Left colon (tissue), 2 donors: ENCODE data around the gene MAPT. TPM values are rescaled to one million over a fixed set of nuclear protein-coding genes. Genes with fewer than 3 reads are reported as not detected.
A peak's percentile ranks its signal among the peaks of the same experiment; 100 is the strongest.

Source experiments
- ATAC-seq: fragments of 200-7000 bp; cut with Tn5 transposase; one replicate; pipeline ENCODE4 v1.9.1; 2020; ENCODE audit warnings: mild to moderate bottlenecking, moderate library complexity
- DNase-seq, 2 donors: peaks; one replicate each; pipeline ENCODE4 v3.0.0-alpha.2; 2020
- intact Hi-C, 2 donors: fragments of 100-400 bp; cut with DNase I in 1 of 2; cut with micrococcal nuclease in 1 of 2; formaldehyde crosslinking; loops; one replicate each; pipeline versions ENCODE4 v1.11.2 to v1.14.0; 2022; cut with DNase I, micrococcal nuclease
- total RNA-seq, 2 donors: library from RNA; stranded (reverse); fragmentation: NEBNext Ultra II Directional; extraction: Animal tissue kit (Norgen Biotek cat#: 25700); gene quantifications; one replicate each; pipeline ENCODE4 v1.2.1, GENCODE V29; 2021
- donor health status: DM: no; HTN: no; CAD: no.
- donor health status: DM: yes; HTN: yes; CAD: no.

MAPT gene
- total RNA-seq, 2 donors from 2014 or later: 0.64 to 2.5 TPM

DNA sequence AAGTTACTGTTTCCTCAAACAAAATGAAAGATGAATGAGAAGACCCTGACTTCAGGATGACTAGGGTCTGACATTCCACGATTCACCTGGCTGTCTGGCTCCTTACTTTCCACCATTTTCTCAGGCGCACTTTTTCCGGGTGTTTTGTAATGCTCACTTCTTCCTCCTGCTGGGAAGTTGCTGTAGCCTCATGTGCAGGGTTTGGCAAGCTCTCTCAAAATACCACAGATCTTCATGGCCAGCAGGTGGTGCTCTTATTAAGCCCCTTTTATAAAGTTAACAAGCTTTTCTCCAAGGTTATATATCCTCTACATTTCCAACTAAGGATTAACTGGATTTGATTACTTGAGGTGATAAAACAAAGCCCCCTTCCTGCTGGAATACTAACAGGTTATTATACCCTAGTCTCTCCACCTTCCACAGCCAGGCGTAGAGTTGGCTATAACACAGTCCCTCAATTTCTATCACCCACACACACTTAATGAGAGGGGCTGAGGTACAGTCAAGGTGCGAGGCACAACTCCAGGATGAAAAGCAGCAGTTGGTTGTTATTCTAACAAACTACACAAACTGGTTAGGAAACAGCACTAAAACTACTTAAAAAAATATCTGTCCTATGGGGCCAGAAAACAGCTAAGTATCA, 150.1 kb downstream of the MAPT start:
- DNase-seq (peak; percentile 81), ATAC-seq (peak; percentile 80)
- intact Hi-C loops: loop anchor here in 1 of 2 donors (5.0 kb wide), 1 partner anchor 148 kb away; the partner anchor contains the start of gene KANSL1

DNA sequence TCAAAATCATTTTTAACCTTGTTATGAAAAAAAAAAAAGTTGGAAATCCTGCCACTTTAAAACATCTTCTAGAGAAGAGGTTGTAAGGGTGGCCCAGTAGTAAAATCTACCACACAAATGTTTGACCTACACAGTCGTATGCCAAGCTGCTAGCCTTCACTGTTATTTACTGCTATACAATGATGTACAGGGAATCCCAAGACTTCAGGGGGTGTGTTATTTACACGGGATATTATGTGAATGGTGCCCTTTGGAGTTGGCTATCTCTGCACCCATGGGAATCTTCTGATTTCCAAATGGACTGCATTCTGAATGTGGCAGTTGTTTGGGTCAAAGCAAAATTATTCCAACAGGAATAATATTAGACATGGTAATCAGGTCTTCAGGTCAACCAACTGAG, 150.6 kb downstream of the MAPT start:
- DNase-seq: no peak
- no peak for ATAC-seq
- intact Hi-C loops: loop anchor here in 1 of 2 donors (5.0 kb wide), 2 partner anchors 147 to 167 kb away; partner anchors contain the start of gene KANSL1

DNA sequence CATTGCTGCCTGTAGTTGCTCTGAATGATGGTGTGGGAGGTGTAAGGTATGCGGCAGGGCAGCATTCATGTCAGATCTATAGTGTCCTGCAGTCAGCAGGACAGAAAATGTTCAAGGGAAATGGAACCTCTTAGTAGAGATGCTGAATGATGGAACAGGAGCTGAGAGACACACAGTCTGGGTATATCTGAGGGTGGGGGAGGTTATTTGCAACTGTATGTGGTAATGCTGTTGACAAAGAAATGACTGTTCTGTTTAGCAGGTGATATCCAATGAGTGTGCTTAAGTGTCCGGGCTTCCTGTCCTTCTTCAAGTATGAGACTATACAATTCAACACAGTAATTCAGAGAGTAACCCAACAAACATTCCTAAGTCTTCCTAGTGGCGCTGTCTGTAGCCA, 151.3 kb downstream of the MAPT start:
- no peak for ATAC-seq
- DNase-seq: no peak
- intact Hi-C loops: loop anchor here in 1 of 2 donors (5.0 kb wide), 1 partner anchor 167 kb away; no protein-coding TSS in a partner anchor

DNA sequence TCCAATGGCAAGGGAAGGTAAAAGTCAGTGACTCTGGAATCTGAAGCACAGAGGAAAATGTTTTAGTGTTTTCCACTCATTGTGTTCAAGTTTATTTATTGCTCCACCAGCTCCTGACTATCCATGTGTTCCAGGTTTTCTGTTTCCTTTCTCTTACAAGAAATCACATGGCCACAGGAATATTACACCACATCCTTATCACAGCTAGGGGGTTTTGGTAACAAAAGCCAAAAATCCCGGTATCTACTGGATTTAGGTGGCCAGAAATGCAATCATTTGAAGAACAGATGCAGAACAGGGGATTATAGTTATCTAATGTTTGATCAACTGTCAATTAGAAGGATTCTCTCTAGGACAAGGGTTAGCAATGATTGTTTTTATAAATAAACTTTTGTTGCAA, 152.6 kb downstream of the MAPT start:
- ATAC-seq: no peak
- intact Hi-C loops: loop anchor here in 1 of 2 donors (5.0 kb wide), 1 partner anchor 165 kb away; no protein-coding TSS in a partner anchor
- no peak for DNase-seq

DNA sequence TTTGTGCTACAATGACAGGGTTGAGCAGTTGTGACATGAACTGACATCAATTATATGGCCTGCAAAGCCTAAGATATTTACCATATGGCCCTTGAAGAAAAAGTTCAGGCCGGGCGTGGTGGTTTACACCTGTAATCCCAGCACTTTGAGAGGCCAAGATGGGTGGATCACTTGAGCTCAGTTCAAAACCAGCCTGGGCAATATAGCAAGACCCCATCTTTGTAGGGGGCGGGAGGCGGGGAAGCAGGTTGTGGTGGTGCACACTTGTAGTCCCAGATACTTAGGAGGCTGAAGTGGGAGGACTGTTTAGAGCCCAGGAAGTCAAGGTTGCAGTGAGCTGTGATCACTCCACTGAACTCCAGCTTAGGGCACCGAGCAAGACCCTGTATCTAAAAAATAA, 153.0 kb downstream of the MAPT start:
- DNase-seq (no peak), ATAC-seq (peak; percentile 23)
- intact Hi-C loops: loop anchor here in 1 of 2 donors (5.0 kb wide), 1 partner anchor 165 kb away; no protein-coding TSS in a partner anchor

DNA sequence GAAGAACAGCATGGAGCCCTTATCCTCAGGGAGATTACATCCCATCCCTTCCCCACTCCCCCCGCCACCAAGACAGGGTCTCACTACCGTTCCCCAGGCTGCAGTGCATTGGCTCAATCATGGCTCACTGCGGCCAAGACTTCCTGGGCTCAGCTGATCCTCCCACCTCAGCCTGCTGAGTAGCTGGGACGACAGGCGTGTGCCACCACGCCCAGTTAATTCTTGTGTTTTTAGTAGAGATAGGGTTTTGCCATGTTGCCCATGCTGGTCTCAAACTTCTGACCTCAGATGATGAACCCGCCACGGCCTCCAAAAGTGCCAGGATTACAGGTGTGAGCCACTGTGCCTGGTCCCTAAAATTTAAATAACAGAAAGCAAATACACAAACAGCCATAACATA, 153.5 kb downstream of the MAPT start:
- DNase-seq (no peak), ATAC-seq (no peak)
- intact Hi-C loops: loop anchor here in 1 of 2 donors (5.0 kb wide), 1 partner anchor 164 kb away; no protein-coding TSS in a partner anchor

DNA sequence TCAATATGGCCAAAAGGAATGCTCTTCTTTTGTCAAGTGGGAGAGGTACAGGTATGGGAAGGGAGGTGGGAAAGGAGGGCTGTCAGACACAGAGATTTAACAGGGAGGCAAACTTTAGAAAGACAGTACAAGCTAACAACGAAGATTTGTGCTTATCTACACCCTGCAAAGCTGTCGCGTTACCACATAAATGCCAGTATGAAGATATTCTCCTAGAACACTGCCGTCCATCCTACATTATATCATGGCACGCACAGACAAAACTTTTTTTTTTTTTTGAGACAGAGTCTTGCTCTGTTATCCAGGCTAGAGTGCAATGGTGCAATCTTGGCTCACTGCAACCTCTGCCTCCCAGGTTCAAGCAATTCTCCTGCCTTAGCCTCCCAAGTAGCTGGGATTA, 155.3 kb downstream of the MAPT start:
- DNase-seq (no peak), ATAC-seq (no peak)
- intact Hi-C loops: loop anchor here in 1 of 2 donors (5.0 kb wide), 1 partner anchor 163 kb away; no protein-coding TSS in a partner anchor

DNA sequence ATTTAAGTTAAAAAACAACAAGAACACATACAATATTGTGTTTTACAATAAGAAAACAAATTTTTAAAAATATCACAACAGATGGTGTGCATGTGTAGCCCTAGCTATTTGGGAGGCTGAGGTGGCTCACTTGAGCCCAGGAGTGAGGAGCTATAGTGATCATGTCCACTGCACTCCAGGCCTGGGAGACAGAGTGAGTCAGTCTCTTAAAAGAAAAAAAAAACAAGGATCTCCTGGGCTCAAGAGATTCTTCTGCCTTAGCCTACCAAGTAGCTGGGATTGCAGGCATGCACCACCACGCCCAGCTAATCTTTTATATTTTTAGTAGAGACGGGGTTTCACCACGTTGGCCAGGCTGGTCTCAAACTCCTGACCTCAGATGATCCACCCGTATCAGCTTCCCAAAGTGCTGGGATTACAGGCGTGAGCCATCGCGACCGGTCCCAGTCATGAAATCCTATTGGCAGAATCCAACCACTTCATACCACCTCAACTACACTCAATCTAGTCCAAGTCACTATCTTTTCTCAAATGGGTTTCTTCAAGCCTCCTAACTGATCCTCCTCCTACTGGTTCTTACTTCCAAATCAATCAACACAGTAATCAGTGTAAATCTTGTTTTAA, 159.7 kb downstream of the MAPT start:
- DNase-seq (no peak), ATAC-seq (no peak)
- intact Hi-C loops: no loop called here

DNA sequence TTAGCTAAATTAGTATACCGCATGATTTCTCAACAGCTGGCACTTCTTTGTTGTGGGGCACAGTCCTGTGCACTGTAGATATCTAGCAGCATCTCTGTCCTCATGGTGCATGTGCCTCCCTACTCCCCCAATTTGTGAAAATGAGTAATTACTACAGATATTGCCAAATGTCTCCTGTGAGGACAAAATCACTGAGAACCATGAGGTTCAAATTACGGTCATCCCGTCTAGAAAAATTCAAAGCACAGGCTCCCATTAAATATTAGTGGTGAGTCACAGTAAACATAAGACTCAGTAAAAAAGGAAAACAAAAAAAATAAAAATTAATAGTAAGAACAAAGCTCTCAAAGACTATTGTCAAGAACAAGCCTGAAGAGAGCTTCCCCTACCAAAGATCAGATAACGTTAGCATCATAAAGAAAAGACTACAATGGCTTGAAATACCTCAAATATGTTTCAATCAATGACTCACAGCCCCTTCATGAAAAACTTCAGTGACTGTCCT, 162.5 kb downstream of the MAPT start:
- intact Hi-C loops: no loop called here
- no peak for ATAC-seq
- no peak for DNase-seq

DNA sequence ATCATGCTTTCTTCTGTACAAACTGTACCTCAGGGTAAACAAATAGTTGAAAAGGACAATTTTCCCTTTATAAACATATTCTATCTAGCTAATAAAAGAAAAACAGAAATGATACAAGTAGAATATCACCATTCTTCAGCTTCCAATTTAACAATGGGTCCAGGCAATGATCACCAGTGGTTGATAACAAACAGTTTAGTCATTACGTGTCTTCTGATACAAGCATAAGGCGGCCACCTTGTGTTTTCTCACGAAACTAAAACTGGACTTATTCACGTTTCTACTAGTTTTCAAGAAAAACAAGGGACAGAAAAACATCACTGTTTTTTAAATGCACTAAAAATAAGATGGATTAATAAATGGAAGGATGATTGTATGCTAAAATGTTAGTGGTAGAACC, 163.0 kb downstream of the MAPT start:
- ATAC-seq (no peak), DNase-seq (no peak)

DNA sequence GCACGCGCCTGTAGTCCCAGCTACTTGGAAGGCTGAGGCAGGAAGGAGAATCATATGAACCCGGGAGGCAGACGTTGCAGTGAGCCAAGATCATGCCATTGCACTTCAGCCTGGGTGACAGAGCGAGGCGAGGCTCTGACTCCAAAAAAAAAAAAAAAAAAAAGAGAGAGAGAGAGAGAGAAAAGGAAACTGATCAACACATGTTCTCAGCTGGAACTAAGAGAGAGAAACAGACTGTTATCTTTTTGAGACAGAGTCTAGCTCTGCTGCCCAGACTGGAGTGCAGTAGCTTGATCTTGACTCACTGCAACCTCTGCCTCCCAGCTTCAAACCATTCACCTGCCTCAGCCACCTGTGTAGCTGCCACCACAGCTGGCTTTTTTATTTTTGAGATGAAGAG, 165.1 kb downstream of the MAPT start:
- intact Hi-C loops: no loop called here
- ATAC-seq: no peak
- no peak for DNase-seq

More for the DNA sequence above, 163.0 kb downstream of the MAPT start:
- intact Hi-C loops: no loop called here

DNA sequence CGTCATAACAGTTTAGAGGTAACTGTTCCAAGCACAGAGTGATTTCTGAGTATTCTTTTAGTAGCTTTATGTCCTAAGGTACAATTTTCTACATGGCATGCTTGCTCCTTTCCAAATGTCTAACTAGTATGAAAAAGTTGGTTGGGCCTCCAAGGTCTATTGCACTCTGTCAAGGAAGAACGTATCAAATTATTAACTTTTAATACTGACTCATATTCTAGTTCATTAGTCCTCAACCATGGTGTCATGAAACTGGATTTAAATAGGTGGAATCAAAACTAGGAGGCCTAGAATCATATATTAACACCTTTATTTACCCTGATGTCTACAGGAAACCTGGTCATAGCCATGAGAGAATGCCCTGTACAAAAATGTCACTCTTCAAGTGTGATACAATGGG, 166.1 kb downstream of the MAPT start:
- DNase-seq: no peak
- no peak for ATAC-seq
- intact Hi-C loops: no loop called here

DNA sequence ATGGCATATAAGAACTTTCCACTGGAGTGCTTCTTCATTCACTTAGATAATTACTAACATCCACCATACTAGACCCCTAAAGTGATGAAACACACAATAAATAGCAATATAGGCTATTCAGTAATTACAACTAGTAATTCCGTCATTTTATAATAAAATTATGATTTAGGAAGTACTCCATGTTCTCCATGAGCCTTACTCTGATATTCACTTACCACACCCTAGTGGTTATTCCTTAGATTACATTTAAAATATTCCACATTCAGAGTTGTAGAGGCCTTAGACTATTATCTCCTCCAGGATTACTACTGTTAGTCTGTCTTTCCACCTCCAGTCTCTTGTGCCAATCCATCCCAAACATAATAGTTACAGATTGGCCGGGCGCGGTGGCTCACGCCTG, 167.1 kb downstream of the MAPT start:
- intact Hi-C loops: no loop called here
- no peak for DNase-seq
- ATAC-seq: peak; percentile 79

DNA sequence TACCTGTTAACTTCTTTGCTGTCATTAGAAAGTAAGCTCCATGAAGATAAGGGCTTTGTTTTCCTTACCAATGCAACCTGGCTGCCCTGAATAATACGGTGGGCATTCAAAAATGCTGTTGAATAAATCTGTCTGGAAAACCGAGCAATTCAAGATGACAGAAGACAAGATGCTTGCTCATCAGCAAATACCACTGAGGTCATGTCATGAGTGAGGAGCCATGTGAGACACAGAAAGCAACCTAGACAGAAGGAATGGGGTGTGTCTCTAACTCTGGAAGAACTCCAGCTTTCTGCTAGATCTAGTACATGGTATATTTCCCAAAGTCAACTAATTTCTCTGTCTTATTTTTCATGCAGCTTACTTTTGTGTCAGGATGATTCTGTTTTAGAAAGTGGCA, 168.9 kb downstream of the MAPT start:
- ATAC-seq (peak; percentile 66), DNase-seq (no peak)
- intact Hi-C loops: no loop called here

DNA sequence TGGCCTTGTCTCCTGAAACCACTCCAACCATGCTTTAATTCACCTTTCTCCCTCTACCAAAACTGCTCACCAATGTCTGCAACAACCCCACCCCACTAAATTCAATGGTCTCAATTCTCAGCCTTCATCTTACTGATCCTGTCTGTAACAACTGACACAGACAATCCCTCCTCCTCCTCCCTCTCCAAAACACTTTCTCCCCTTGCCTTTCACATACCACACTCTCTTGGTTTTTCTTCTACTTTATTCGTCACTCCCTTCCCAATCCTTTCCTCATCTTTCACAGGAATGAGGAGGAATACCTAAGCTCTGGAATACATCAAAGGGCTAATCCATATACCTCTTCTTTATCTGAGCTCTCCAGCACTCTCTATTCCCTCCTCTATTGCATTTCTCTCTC, 170.1 kb downstream of the MAPT start:
- no peak for ATAC-seq
- no peak for DNase-seq

DNA sequence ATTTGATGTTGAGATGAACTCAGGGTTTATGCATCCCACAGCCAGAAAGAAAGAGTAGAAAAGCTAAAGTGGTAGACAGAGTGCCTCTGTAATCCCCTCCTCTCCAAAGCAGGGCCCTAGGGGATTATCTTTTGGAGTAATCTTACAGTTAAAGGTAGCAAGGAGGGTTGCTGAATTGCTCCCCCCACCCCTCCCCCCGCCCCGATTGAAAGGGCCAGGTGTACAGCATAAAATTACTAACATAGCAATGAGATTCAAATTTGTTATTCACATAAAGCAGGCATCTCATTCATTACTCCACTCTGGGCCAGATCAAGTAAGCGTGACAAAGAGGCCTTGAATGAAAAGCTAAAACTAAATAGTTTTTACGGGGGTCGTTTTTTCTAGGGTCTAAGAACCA, 177.4 kb downstream of the MAPT start:
- ATAC-seq (no peak), DNase-seq (no peak)
- intact Hi-C loops: no loop called here

More for the DNA sequence above, 170.1 kb downstream of the MAPT start:
- intact Hi-C loops: no loop called here

DNA sequence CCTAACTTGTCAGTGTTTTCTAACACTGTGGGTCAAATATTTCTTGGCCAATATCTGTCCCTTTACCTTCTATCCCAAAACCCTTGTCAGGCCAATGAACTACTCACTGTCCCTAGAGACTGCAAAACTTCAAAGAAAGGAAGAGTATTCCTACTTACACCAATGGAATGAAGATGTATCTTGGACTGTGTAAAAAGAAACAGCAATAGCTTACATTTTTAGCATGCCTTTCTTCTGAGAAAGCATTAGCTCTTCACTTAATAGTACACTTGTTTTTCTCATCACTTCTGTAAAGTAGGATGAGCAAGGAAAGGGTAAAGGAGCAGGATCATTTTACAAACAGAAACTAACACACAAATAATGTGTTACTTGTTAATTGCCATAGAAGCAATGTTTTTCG, 178.6 kb downstream of the MAPT start:
- no peak for ATAC-seq
- intact Hi-C loops: no loop called here
- DNase-seq: no peak

DNA sequence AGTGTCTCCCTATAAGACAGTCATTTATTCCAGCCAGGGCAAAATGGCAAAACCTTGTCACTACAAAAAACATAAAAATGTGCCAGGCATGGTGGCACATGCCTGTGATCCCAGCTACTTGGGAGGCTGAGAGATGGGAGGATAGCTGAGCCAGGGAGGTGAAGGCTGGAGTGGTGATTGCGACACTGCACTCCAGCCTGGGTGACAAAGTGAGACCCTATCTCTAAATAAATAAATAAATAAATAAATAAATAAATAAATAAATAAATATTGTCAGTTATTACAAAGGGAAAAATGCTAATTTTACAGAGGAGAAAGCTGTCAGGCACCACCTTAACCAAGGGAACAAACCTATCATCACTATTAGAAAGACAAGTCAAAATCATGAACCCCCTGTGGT, 180.2 kb downstream of the MAPT start:
- ATAC-seq: no peak
- intact Hi-C loops: no loop called here
- no peak for DNase-seq
